Retina (tissue), 1 donor: ENCODE results near the gene RNF217.
"Not testable (repeated sequence)": the region's sequence is repeated elsewhere in the genome, so short reads cannot be mapped to it uniquely, and the experiment has no call there.

Experiments
- DNase-seq: peaks from one replicate; pipeline ENCODE4 v3.0.0-alpha.2; 2016

Gene RNF217

GRCh38 chr6:125102891-125103290 is 140.7 kb downstream of the RNF217 start:
- DNase-seq, result no peak

- peak; percentile 56 for DNase-seq
Observed at GRCh38 chr6:125104425-125104824, 142.2 kb downstream of the RNF217 start.

- DNase-seq, result no peak
Observed at GRCh38 chr6:125107048-125107447, 144.8 kb downstream of the RNF217 start.

- DNase-seq, result no peak
Observed at GRCh38 chr6:125107896-125108295, 145.7 kb downstream of the RNF217 start.

- no peak for DNase-seq
Observed at GRCh38 chr6:125110056-125110455, 147.8 kb downstream of the RNF217 start.

- no peak for DNase-seq
Observed at GRCh38 chr6:125111219-125111983, 149.2 kb downstream of the RNF217 start.

GRCh38 chr6:125112934-125113333 is 150.7 kb downstream of the RNF217 start:
- no peak for DNase-seq

- DNase-seq, result no peak
Observed at GRCh38 chr6:125114248-125114858, 152.1 kb downstream of the RNF217 start.

- DNase-seq, result no peak
Observed at GRCh38 chr6:125116170-125116569, 153.9 kb downstream of the RNF217 start.

- no peak for DNase-seq
Observed at GRCh38 chr6:125116710-125117109, 154.5 kb downstream of the RNF217 start.

GRCh38 chr6:125117818-125118217 is 155.6 kb downstream of the RNF217 start:
- DNase-seq, result no peak

- DNase-seq, result no peak
Observed at GRCh38 chr6:125120054-125120590, 157.9 kb downstream of the RNF217 start.

GRCh38 chr6:125121894-125122293 is 159.7 kb downstream of the RNF217 start:
- no peak for DNase-seq

- DNase-seq, result no peak
Observed at GRCh38 chr6:125123051-125123450, 160.8 kb downstream of the RNF217 start.

GRCh38 chr6:125123468-125124048 is 161.3 kb downstream of the RNF217 start:
- DNase-seq, result no peak

- DNase-seq, result no peak
Observed at GRCh38 chr6:125124049-125124669, 161.9 kb downstream of the RNF217 start.

GRCh38 chr6:125125856-125126255 is 163.6 kb downstream of the RNF217 start:
- DNase-seq, result not testable (repeated sequence)

GRCh38 chr6:125129354-125129753 is 167.1 kb downstream of the RNF217 start:
- DNase-seq, result no peak

GRCh38 chr6:125132058-125132457 is 169.8 kb downstream of the RNF217 start:
- DNase-seq, result no peak

- no peak for DNase-seq
Observed at GRCh38 chr6:125136378-125136777, 174.1 kb downstream of the RNF217 start.

GRCh38 chr6:125138083-125138482 is 175.8 kb downstream of the RNF217 start:
- DNase-seq, result no peak

- no peak for DNase-seq
Observed at GRCh38 chr6:125140808-125141207, 178.6 kb downstream of the RNF217 start.
